Kidney epithelial cell (primary cell): Measurements from ENCODE around the gene MPZL2. TPM values are rescaled to one million over a fixed set of nuclear protein-coding genes. Genes with fewer than 3 reads are reported as not detected.

ENCODE experiments used
- DNase-seq: peaks from one replicate; pipeline ENCODE4 v3.0.0-alpha.2; 2010; ENCODE audit warnings: low read depth
- H3K27me3 ChIP-seq: 2 replicates; pipeline ENCODE4 v1.6.0; 2011; ENCODE audit warnings: low read length; ENCODE audit not compliant: control insufficient read depth, insufficient read depth
- H3K36me3 ChIP-seq: 2 replicates; pipeline ENCODE4 v1.5.1; 2011; ENCODE audit warnings: low read length; ENCODE audit not compliant: control insufficient read depth, insufficient read depth
- H3K4me3 ChIP-seq: 2 replicates; pipeline ENCODE4 v1.5.1; 2011; ENCODE audit warnings: low read depth, mild to moderate bottlenecking, control low read depth, low read length
- CTCF ChIP-seq: IDR thresholded peaks from 2 replicates; pipeline ENCODE4 v1.5.1; 2011; ENCODE audit warnings: mild to moderate bottlenecking, moderate library complexity, low read length, control low read depth, inconsistent platforms; ENCODE audit not compliant: insufficient read depth, poor library complexity, severe bottlenecking
- total RNA-seq: library from RNA; depleted of rRNA; stranded (reverse); fragments of >200 nt; gene quantifications from 2 replicates; pipeline ENCODE4 v1.2.3, GENCODE V29; 2015

MPZL2 gene
- total RNA-seq, 1 donor from 2014 or later, result 13.1 TPM

- Histone ChIP-seq H3K4me3 (no peak overlapping the region), H3K27me3 (peaks cover 11% of the 10 kb centered on the region), H3K36me3 (no peaks in the 10 kb centered on the region)
- no peak for TF ChIP-seq CTCF
- DNase-seq, result no peak
Observed at GRCh38 chr11:118205606-118206378, 58.3 kb downstream of the MPZL2 start.

Other genes starting within 250 kb of the MPZL2 start
- gene TMPRSS4, start 187.2 kb downstream of the MPZL2 start, total RNA-seq, result 16.8 TPM in 2 replicates
- gene SMIM35, start 177.3 kb downstream of the MPZL2 start, total RNA-seq, result not detected in 2 replicates
- 0.41 and 0.79 TPM in 2 replicates for gene SCN4B, start 111.5 kb downstream of the MPZL2 start, total RNA-seq
- 0.04 and 0.07 TPM in 2 replicates for gene SCN2B, start 87.7 kb downstream of the MPZL2 start, total RNA-seq
- 2.5 TPM in 1 of 2 replicates, not detected in the other for gene JAML, start 39.3 kb downstream of the MPZL2 start, total RNA-seq
- 7.9 and 9.4 TPM in 2 replicates for gene MPZL3, start 11.9 kb downstream of the MPZL2 start, total RNA-seq
- gene CD3E, start 40.4 kb upstream of the MPZL2 start, total RNA-seq, result not detected in 2 replicates
- gene CD3D, start 78.4 kb upstream of the MPZL2 start, total RNA-seq, result not detected in 2 replicates
- gene CD3G, start 80.0 kb upstream of the MPZL2 start, total RNA-seq, result not detected in 2 replicates
- gene UBE4A, start 95.3 kb upstream of the MPZL2 start, total RNA-seq, result 45.0 and 49.3 TPM in 2 replicates
- 52.6 and 52.7 TPM in 2 replicates for gene ATP5MG, start 137.3 kb upstream of the MPZL2 start, total RNA-seq
- gene KMT2A, start 172.2 kb upstream of the MPZL2 start, total RNA-seq, result 42.2 and 45.6 TPM in 2 replicates